Measurements from ENCODE around the gene SLC22A2.

- TF ChIP-seq ZNF232 (CRISPR knock-in tag; IDR thresholded peaks at IDR 0.05) (no peak), SOX15 (CRISPR knock-in tag; IDR thresholded peaks at IDR 0.05) (no peak), FOXJ3 (CRISPR knock-in tag; IDR thresholded peaks at IDR 0.05; ENCODE audit: borderline replicate concordance) (no peak), CREM (CRISPR knock-in tag; IDR thresholded peaks at IDR 0.05) (no peak), ELF4 (CRISPR knock-in tag; IDR thresholded peaks at IDR 0.05; ENCODE audit: low read depth) (no peak)
- TF ChIP-seq, protein P1, sequence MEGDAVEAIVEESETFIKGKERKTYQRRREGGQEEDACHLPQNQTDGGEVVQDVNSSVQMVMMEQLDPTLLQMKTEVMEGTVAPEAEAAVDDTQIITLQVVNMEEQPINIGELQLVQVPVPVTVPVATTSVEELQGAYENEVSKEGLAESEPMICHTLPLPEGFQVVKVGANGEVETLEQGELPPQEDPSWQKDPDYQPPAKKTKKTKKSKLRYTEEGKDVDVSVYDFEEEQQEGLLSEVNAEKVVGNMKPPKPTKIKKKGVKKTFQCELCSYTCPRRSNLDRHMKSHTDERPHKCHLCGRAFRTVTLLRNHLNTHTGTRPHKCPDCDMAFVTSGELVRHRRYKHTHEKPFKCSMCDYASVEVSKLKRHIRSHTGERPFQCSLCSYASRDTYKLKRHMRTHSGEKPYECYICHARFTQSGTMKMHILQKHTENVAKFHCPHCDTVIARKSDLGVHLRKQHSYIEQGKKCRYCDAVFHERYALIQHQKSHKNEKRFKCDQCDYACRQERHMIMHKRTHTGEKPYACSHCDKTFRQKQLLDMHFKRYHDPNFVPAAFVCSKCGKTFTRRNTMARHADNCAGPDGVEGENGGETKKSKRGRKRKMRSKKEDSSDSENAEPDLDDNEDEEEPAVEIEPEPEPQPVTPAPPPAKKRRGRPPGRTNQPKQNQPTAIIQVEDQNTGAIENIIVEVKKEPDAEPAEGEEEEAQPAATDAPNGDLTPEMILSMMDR (IDR thresholded peaks at IDR 0.05) = no peak
- TF ChIP-seq, protein P2, sequence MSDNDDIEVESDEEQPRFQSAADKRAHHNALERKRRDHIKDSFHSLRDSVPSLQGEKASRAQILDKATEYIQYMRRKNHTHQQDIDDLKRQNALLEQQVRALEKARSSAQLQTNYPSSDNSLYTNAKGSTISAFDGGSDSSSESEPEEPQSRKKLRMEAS (CRISPR knock-in tag; IDR thresholded peaks at IDR 0.05) = no peak
These were observed 14.1 kb upstream of the SLC22A2 start for GRCh38 chr6:160272707-160273106.
